ENCODE data around the gene BTD.

Gene BTD

GRCh38 chr3:15579051-15579450 lies 22.5 kb upstream of the BTD start:
- DNase-seq (ENCODE audit: low spot score): no peak
- in situ Hi-C loops (cut with MboI; ENCODE audit: low pct_unique_long_range_greater_than_20kb, low sequenced_read_pairs, unreplicated experiment): no loop called here
- TF ChIP-seq, protein P1, sequence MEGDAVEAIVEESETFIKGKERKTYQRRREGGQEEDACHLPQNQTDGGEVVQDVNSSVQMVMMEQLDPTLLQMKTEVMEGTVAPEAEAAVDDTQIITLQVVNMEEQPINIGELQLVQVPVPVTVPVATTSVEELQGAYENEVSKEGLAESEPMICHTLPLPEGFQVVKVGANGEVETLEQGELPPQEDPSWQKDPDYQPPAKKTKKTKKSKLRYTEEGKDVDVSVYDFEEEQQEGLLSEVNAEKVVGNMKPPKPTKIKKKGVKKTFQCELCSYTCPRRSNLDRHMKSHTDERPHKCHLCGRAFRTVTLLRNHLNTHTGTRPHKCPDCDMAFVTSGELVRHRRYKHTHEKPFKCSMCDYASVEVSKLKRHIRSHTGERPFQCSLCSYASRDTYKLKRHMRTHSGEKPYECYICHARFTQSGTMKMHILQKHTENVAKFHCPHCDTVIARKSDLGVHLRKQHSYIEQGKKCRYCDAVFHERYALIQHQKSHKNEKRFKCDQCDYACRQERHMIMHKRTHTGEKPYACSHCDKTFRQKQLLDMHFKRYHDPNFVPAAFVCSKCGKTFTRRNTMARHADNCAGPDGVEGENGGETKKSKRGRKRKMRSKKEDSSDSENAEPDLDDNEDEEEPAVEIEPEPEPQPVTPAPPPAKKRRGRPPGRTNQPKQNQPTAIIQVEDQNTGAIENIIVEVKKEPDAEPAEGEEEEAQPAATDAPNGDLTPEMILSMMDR (IDR thresholded peaks at IDR 0.05; ENCODE audit: extremely low read depth, insufficient read depth, missing control alignments): no peak

GRCh38 chr3:15581471-15582394 lies 19.8 kb upstream of the BTD start:
- TF ChIP-seq, protein P1 (IDR thresholded peaks at IDR 0.05; ENCODE audit: extremely low read depth, insufficient read depth, missing control alignments): no peak
- DNase-seq (ENCODE audit: low spot score): no peak
- in situ Hi-C loops (cut with MboI; ENCODE audit: low pct_unique_long_range_greater_than_20kb, low sequenced_read_pairs, unreplicated experiment): no loop called here

DNA sequence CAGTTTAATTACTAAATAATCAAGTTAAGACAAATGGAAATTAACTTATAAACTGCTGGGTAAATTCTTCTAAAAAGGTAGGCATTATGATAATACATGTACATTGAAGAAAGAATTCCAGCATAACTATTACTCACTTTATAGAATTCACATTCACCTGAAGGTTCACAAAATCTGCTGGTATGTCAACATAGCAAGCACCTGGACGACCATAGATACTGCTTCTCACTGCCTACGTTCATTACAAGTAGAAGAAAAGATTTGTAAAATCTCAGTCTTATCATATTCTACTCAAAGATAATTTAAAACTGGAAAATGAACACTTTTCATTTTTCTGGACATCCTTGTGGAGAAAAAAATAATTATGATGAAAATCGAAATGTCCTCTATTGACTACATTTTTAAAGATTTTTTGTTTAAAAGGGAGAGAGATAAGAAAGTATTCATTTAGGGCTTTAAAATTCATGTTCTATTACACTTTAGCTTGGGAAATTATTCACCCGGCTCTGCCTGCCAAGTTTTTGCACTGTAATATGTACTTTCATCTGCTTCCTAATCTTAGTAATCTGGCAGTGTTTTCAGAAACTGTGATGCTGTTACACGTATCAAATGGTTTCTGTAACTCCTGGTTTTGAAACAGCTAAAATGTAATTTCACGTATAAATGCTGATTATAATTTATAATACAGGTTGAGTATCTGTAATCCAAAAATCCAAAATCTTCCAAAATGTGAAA lies 16.3 kb upstream of the BTD start:
- TF ChIP-seq, protein P1 (IDR thresholded peaks at IDR 0.05; ENCODE audit: extremely low read depth, insufficient read depth, missing control alignments): no peak
- DNase-seq (ENCODE audit: low spot score): no peak
- in situ Hi-C loops (cut with MboI; ENCODE audit: low pct_unique_long_range_greater_than_20kb, low sequenced_read_pairs, unreplicated experiment): no loop called here

DNA sequence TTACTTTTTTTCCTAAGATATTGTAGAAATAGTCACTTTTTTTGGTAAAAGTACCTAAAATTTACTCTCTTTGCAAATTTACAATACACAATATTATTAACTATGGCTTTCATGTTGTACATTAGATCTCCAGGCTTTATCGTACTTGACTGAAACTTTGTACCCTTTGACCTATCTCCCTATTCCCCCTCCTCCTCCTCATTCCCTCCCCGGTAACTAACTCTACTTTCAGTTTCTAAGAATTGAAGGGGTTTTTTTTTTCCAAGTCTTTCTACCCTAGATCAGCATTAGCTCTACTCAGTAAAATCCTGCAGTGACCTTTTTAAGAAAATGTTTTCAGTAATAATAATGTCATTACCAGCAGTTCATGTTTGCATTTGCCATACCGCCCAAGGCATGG lies 10.3 kb upstream of the BTD start:
- TF ChIP-seq, protein P1 (IDR thresholded peaks at IDR 0.05; ENCODE audit: extremely low read depth, insufficient read depth, missing control alignments): no peak
- in situ Hi-C loops (cut with MboI; ENCODE audit: low pct_unique_long_range_greater_than_20kb, low sequenced_read_pairs, unreplicated experiment): no loop called here

GRCh38 chr3:15591928-15592327 lies 9.6 kb upstream of the BTD start:
- TF ChIP-seq, protein P1 (IDR thresholded peaks at IDR 0.05; ENCODE audit: extremely low read depth, insufficient read depth, missing control alignments): no peak
- no peak for DNase-seq (ENCODE audit: low spot score)

More for the DNA sequence above, 10.3 kb upstream of the BTD start:
- no peak for DNase-seq (ENCODE audit: low spot score)

DNA sequence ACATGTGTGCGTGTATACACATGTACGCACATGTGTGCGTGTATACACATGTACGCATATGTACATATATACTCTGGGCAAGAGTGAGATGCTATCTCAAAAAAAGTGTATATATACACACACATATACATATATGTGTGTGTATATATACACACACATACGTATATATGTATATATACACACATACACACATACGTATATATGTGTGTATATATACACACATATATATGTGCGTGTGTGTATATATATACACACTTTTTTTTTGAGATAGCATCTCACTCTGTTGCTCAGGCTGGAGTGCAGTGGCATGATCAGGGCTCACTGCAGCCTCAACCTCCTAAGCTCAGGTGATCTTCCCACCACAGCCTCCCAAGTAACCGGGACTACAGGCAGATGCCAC lies 8.6 kb upstream of the BTD start:
- TF ChIP-seq, protein P1 (IDR thresholded peaks at IDR 0.05; ENCODE audit: extremely low read depth, insufficient read depth, missing control alignments): no peak
- in situ Hi-C loops (cut with MboI; ENCODE audit: low pct_unique_long_range_greater_than_20kb, low sequenced_read_pairs, unreplicated experiment): no loop called here

More at GRCh38 chr3:15591928-15592327, 9.6 kb upstream of the BTD start:
- in situ Hi-C loops (cut with MboI; ENCODE audit: low pct_unique_long_range_greater_than_20kb, low sequenced_read_pairs, unreplicated experiment): no loop called here

More for the DNA sequence above, 8.6 kb upstream of the BTD start:
- DNase-seq (ENCODE audit: low spot score): no peak
